RPMI8226 (cell line): Measurements from ENCODE around the gene UBL5.

Source experiments
- DNase-seq: peaks from one replicate; pipeline ENCODE4 v3.0.0-alpha.2; 2015

Gene UBL5

DNA sequence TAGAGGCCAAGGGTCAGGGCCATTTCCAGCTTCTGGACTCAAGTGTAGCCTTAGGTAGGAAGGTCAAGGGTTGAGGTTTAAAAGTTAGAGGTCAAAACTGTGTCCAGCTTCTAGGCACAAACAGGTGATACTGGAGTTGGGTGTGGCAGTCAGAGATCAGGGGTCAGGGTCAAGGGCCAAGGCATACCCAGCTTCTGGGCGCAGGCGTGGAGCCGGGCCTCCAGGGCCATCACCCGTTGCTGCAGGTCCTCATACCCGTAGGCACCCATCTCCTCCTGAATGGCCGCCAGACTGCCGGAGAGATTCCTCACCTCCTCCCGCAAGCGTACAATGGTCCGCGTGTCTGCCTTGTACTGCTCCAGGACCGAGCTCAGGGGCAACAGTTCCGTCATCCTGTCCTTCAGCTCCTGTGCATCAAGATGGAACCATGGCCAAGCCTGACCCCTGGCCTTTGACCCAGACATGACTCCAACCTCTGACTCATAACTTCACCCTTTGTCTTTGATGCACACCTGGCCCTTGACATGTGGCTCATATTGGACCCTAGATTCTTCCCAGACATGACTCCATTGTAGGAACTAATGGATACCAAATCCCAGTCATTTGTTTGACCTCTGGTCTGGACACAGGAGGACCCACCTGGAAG is 29.5 kb downstream of the UBL5 start:
- DNase-seq = no peak

GRCh38 chr19:9857920-9858746 is 30.4 kb downstream of the UBL5 start:
- no peak for DNase-seq

- no peak for DNase-seq
Observed at GRCh38 chr19:9858766-9859165, 31.0 kb downstream of the UBL5 start.

DNA sequence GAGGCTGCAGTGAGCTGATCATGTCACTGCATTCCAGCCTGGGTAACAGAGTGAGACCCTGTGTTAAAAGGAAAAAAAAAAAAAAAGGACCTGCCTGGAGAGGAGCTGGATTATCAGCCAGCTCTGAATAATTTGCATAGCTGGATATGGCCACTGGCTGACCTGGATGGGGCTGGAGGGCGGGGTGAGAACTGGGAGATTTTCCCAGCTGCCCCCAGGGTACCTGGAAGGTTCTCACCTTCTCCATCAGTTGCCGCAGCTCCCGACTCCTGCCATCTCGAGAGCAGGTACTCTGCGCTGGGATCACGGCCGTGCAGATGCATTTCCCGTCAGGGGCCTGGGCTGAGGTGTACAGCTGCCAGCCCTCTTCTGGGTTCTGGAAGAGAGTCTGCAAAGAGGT is 32.7 kb downstream of the UBL5 start:
- no peak for DNase-seq

DNA sequence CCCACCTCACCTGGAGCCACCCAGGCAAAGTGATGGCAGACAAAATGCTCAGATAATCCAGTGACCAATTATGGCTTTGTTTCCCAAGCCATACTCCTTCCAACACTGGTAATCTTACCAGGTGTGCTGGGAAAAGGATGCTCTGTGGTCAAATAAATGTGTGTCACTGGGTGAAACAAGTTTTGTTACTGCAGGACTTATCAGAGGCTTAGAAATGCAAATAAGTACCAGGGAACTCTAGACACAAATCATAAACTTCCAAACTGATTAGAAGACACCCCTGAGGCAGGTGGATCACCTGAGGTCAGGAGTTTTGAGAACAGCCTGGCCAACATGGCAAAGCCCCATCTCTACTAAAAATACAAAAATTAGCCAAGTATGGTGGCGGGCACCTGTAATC is 33.8 kb downstream of the UBL5 start:
- no peak for DNase-seq

DNA sequence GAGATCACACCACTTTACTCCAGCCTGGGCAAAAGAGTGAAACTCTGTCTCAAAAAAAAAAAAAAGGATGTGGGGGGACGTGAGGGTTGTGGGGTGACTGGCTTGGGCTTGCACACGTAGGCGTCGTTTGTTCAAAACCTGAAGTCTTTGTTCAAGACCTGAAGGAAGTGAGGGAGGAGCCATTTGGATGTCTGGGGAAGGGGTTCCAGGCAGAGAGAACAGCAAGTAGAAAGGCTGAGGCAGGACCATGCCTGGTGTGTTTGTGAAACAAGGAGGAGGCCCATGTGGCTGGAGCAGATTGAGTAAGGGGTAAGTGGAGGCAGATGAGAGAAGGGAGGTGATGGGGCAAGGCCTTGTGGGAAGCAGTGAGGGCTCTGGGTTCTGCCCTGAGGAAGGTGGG is 35.2 kb downstream of the UBL5 start:
- DNase-seq = no peak

DNA sequence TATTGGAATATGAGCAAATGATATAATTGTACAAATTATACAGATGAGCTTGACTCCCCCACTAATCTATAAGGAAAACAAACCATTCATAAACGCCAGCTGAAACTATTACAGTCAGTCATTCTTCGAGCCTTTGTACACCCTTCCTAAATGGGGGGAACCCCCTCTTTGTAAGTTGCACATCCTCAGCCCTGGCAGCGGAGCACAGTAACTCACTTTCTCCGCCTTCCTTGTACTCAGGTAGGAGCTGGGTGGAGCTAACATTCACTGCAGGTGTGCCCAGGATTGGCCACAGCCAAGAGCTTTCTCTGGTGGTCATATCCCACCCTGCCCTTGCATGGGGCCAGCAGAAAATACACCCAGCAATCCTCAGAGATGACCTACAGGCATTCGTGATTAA is 36.0 kb downstream of the UBL5 start:
- no peak for DNase-seq

DNA sequence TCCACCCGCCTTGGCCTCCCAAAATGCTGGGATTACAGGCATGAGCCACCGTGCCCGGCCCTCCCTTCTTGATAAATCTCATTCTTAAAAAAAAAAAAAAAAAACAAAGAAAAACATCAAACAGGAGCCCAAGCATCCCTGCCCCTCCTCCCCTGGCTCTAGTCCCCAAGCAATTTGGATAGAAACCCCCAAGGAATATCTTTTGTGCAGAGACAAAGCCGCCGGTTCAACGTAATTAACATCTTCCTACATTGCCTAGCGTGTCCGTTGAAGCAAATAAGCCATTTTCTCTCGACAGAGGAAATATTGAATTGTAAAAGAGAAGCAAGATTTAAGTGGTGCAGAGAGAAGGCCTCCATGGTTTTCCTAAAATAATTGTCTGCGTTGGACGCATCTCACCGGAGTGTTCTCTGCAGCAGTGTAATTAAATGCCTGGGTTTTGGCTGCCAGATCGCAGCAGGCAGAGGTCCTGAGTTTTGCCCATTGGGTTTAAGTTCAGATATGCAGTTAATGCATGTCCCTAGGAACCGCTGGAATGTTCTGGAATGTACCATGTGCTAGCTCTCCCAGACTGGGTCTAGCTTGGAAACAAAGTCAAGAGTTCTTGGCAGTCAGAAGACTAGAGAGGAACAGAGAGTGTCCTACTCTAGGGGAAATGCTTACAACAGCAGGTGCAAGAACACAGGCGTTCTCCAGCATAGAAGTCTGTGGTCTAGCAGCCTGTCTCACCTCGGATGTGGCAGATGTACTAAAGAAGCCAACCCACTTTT is 38.2 kb downstream of the UBL5 start:
- DNase-seq = peak; percentile 82

DNA sequence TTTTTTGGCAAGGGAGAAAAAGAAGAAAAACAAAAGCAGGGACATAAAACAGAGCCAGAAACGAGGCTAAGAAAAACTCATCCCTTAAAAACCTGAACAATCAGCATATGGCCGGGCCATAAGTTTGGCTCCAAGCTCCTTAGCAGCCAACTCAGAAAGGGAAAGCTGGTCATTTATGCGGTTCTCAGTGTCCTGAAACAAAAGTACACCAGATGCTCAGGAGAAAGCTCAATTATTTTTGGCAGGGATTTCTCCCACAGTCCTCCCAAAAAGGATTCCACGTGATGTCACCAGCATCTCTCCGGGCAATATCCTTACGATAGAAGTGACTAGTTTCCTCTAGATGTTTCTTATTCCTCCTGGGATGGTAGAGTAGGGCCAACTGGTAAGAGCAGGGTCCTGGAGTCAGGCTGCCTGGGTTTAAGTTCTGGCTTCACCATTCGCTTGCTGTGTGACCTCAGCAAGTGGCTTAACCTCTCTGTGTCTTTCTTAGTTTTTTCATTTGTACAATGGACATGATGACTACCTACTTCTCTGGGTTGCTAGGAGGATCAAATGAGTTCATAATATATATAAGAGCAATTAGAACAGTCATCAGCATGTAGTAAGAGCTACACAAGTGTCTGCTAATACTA is 41.4 kb downstream of the UBL5 start:
- DNase-seq = no peak

- no peak for DNase-seq
Observed at GRCh38 chr19:9871626-9872338, 44.1 kb downstream of the UBL5 start.

DNA sequence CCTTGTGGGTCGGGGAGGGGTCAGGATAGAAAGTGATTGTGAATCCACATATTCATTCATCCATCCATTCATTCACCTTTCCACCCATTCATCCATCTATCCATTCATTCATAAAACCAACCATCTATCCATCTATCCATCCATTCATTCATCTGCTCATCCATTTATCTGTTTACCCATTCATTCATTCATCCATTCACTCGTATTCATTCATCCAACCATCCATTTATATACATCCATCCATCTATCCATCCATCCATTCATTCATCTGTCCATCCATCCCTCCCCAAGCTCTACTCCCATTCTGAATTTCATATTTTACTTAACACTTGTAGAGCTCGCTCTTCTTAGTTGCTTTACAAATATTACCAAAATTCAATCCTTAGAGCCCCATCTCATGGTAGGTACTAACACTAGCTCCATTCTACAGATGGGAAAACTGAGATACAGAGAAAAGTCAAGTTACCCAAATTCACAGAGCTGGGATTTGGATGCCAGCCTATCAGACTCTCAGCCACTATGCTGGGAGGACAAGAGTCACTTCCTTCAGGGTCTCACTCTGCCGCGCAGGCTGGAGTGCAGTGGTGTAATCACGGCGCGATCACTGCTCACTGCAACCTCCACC is 45.0 kb downstream of the UBL5 start:
- DNase-seq = no peak

DNA sequence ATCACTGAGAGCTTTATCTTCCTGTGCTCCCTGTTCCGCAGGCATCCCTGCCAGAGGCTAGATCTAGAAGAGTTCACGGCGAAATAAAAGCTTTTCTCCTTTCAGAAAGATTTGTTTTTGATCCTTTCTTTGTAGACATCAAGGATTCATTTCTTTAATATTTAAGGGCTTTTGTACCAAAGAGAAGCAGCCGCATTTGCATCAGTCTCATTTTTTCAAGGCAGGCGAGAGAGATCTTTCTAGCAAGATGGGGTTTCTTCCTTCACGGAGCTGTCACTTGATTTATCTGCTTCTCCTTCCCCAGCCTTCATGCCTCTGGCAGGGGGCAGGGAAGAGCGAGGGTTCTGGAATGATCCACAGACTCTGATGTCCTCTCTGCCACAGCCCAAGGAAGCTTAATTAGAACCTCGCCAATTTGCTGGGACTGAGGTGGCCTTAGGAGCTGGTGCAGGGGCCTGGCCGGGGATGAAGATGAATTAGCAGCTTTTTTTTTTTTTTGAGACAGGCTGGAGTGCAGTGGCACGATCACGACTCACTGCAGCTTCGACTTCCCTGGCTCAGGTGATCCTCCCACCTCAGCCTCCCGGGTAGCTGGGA is 47.4 kb downstream of the UBL5 start:
- no peak for DNase-seq

- no peak for DNase-seq
Observed at GRCh38 chr19:9875796-9876195, 48.1 kb downstream of the UBL5 start.

DNA sequence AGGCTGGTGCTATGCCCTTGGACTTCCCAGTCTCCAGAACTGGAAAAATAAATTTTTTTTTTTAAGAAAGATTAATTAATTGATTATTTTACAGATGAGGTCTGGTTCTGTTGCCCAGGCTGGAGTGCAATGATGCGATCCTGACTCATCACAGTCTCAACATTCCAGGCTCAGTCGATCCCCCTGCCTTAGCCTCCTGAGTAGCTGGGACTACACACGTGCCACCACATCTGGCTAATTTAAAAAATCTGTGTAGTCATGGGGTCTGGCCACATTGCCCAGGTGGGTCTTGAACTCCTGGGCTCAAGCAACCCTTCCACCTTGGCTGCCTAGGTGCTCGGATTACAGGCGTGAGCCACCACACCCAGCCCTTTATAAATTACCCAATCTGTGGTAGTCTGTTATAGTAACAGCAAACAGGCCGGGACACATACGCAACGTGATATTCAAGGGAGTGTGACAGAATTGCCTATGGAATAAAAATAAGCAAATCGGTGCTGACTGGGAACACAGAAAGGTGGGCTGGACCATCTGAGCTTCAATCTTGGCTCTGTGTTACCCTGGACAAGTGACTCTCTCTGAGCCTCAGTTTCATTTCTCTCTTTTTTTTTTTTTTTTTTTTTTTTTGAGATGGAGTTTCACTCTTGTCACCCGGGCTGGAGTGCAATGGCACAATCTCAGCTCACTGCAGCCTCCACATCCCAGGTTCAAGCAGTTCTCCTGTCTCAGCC is 50.2 kb downstream of the UBL5 start:
- no peak for DNase-seq

GRCh38 chr19:9878511-9879196 is 50.9 kb downstream of the UBL5 start:
- DNase-seq = peak; percentile 54
